ENCODE results near the gene LDLRAD4.

The LDLRAD4 gene

GRCh38 chr18:13582178-13582670 lies 363.7 kb downstream of the LDLRAD4 start:
- FAIRE-seq (no peak), DNase-seq (ENCODE audit: insufficient read length, low spot score) (no peak)
- no peak for TF ChIP-seq POLR2A (IDR thresholded peaks at IDR 0.05; ENCODE audit: low read depth, low read length)

DNA sequence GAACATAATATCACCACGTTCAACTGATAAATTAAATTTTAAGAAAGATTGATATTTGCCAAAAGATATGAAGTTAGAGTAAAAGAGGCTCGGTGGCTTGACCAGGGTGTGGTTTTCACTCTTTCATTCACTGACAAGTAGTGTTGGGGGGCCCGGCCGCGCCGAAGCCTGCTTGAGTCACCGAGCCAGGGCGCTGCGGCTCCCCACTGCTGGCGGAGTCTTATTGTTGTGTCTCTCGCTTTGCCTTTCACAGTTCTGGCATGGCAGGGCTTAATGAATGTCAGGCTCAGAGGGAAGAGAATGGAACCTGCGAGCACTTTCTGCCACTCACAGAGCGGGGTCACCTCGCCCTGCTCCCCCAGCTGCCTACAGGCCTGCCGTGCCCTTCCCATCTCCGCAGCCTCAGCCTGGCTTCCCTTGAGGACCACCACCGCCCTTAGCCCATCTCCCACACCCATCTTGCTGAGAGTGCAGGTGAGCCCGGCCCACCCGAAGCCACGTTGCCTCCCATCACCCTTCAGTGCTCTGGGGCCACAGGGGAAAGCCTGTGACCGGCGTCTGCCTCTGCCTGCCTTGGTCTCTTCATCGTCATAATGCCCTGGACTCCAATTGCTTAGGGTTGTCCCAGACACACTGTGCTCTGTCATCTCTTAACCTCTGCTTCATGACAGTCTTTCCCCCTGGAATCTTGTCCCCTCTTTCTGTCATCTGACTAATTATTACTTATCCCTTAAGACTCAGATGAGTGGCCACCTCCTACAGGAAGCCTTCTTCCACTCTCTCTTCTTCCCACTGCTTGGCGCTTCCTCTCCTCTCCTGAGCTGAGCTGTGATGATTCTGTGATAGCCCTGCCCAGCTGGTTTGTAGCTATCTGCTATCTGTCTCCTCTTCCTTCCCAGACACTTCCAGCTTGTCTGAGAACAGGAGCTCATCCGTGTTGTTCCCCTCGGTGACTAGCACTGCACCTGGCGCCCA lies 365.3 kb downstream of the LDLRAD4 start:
- TF ChIP-seq POLR2A (IDR thresholded peaks at IDR 0.05; ENCODE audit: low read depth, low read length), result no peak
- DNase-seq (ENCODE audit: insufficient read length, low spot score) (no peak), FAIRE-seq (no peak)

GRCh38 chr18:13584825-13585224 lies 366.3 kb downstream of the LDLRAD4 start:
- DNase-seq (ENCODE audit: insufficient read length, low spot score), result no peak
- TF ChIP-seq POLR2A (IDR thresholded peaks at IDR 0.05; ENCODE audit: low read depth, low read length), result no peak
- FAIRE-seq, result no peak

DNA sequence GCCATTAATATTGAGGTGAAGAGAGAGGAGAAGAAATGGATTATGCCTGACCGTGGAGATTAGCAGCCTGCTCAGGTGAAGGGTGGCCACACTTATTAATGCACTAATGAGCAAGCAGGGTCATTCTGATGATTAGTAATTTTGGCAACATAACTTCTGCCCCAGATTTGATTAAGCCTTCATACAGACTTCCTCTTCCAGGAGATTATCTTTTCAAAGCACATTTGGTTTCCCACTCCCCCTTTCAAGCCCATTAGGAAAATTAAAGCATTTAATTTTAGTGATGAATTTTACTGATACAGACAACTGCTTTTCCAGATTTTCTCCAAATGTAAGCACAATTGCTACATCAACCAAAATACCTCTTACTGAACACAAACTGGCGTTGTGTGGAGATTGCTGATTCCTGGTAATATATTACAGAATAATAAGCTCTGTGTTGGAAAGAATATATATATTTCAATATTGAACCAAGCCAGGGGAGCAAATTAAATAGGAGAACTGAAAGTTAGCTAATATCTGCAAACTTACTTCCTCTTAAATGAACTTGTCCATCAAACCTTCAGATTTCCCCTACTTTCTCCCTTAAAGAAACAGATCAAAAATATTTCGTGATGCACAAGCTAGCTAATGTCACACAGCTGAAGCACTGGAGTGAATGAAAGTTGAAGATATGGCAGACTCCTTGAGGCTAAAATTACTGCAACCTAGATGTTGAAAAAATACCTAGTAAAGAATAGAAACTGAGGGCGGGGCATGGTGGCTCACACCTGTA lies 367.0 kb downstream of the LDLRAD4 start:
- DNase-seq (ENCODE audit: insufficient read length, low spot score) (no peak), FAIRE-seq (no peak)
- TF ChIP-seq POLR2A (IDR thresholded peaks at IDR 0.05; ENCODE audit: low read depth, low read length), result no peak

- DNase-seq (ENCODE audit: insufficient read length, low spot score) (no peak), FAIRE-seq (no peak)
- TF ChIP-seq POLR2A (IDR thresholded peaks at IDR 0.05; ENCODE audit: low read depth, low read length), result no peak
Measured at GRCh38 chr18:13587001-13587400, 368.4 kb downstream of the LDLRAD4 start.

DNA sequence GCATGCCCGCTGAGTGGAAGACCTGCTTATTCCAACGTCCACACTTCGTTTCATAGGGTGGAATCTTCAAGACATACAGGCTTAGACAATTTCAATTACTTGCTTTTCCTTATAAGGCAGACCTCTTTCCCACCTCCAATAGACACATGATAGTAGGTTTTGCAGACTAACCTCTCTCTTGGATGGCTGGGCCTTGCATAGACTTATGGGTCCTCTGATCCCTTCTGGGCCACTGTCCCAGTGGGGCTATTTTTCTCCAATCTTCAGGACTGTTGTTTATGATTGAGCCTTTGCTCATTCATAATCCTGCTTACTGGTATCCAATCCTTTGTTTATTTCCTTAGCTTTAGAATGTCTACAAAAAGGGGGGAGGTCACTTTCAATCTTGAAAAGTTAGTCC lies 368.9 kb downstream of the LDLRAD4 start:
- DNase-seq (ENCODE audit: insufficient read length, low spot score) (no peak), FAIRE-seq (no peak)
- TF ChIP-seq POLR2A (IDR thresholded peaks at IDR 0.05; ENCODE audit: low read depth, low read length), result no peak

GRCh38 chr18:13587937-13588336 lies 369.4 kb downstream of the LDLRAD4 start:
- FAIRE-seq, result no peak
- TF ChIP-seq POLR2A (IDR thresholded peaks at IDR 0.05; ENCODE audit: low read depth, low read length), result no peak
- DNase-seq (ENCODE audit: insufficient read length, low spot score), result no peak

DNA sequence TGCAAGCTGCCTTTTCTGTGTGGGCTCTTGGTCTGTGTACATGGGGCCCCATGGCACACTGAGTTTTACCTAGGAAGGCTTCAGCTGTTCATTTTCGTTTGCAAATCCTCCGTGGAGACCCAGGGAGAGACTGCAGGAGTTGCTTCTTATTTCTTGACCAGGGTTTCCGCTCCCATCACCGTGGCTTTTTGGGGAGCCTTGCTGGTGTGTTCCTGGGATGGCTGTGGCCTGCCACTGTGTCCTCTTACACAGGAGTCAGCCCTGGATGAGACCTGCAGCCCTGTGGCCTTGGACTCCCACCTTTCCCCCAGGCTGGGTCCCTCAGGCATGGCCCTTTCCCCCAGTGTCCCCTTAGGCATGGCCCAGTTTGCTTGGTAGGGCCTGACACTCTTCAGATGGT lies 370.8 kb downstream of the LDLRAD4 start:
- no peak for TF ChIP-seq POLR2A (IDR thresholded peaks at IDR 0.05; ENCODE audit: low read depth, low read length)
- DNase-seq (ENCODE audit: insufficient read length, low spot score), result no peak
- no peak for FAIRE-seq

DNA sequence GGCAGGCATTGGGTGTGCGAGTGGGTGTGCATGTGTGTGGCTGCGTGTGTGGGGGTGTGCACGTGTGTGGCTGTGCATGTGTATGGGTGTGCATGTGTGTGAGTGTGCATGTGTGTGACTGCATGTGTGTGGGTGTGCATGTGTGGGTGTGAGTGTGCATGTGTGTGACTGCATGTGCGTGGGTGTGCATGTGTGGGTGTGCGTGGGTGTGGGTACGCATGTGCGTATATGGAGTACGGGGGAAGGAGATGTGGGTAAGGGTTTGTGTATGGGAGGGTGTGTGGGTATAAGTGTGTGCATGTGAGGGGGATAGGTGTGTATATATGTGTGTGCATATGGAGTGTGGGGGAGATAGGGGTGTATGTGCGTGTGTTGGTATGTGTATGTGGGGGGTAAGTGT lies 371.4 kb downstream of the LDLRAD4 start:
- DNase-seq (ENCODE audit: insufficient read length, low spot score), result no peak
- no peak for FAIRE-seq

GRCh38 chr18:13592246-13592645 lies 373.7 kb downstream of the LDLRAD4 start:
- no peak for DNase-seq (ENCODE audit: insufficient read length, low spot score)
- TF ChIP-seq POLR2A (IDR thresholded peaks at IDR 0.05; ENCODE audit: low read depth, low read length), result no peak
- FAIRE-seq, result no peak

More for the DNA sequence above, 371.4 kb downstream of the LDLRAD4 start:
- TF ChIP-seq POLR2A (IDR thresholded peaks at IDR 0.05; ENCODE audit: low read depth, low read length), result no peak

DNA sequence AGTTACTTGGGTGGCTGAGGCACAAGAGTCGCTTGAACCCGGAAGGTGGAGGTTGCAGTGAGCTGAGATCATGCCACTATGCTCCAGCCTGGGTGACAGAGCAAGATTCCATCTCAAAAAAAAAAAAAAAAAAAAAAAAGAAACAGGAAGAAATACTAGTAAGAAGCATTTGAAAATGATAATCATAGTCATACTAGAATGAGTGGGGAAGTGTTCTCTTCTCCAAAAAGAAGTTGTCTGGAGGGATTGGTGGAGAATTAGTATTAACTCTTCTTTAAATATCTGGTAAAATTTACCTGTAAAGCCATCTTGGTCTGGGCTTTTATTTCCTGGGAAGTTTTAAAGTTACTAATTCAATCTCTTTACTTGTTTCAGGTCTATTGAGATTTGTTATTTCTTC lies 376.0 kb downstream of the LDLRAD4 start:
- FAIRE-seq (no peak), DNase-seq (ENCODE audit: insufficient read length, low spot score) (no peak)
- TF ChIP-seq POLR2A (IDR thresholded peaks at IDR 0.05; ENCODE audit: low read depth, low read length), result no peak

DNA sequence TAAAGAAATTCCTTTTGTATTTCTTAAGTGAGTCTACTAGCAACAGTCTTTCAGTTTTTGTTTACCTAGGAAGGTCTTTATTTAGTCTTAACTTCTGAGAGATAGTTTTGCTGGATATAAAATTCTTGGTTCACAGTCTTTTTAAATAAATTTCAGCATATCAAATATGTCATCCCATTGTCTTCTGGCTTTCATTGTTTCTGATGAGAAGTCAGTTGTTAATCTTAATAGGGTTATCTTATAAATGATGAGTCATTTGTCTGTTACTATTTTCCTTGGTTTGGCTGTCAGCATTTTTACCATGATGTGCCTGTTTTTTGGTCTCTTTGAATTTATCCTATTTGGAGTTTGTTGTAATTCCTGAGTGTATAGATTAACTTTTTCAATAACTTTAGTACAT lies 378.5 kb downstream of the LDLRAD4 start:
- DNase-seq (ENCODE audit: insufficient read length, low spot score) (no peak), FAIRE-seq (no peak)
- no peak for TF ChIP-seq POLR2A (IDR thresholded peaks at IDR 0.05; ENCODE audit: low read depth, low read length)

GRCh38 chr18:13598591-13598990 lies 380.0 kb downstream of the LDLRAD4 start:
- DNase-seq (ENCODE audit: insufficient read length, low spot score) (no peak), FAIRE-seq (no peak)
- no peak for TF ChIP-seq POLR2A (IDR thresholded peaks at IDR 0.05; ENCODE audit: low read depth, low read length)

DNA sequence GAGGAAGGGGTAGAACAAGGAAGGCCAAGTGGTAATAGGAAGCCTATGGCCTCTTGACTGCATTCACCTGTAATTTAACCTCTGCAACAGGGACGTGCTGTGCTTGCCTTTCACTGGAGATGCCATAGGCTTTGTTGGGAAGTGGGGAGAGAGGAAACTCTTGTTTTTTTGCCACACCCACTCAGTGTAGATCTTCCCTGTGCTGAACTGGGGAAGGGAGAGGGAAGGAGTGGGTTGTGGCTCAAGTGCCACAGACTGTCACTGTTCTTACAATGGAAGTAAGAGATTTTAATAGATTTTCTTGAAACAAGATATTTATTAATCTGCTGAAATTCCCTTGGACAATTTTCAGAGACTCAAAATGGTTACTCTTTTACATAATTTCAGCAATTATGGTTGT lies 380.5 kb downstream of the LDLRAD4 start:
- DNase-seq (ENCODE audit: insufficient read length, low spot score) (no peak), FAIRE-seq (no peak)
- no peak for TF ChIP-seq POLR2A (IDR thresholded peaks at IDR 0.05; ENCODE audit: low read depth, low read length)

All from H54 (cell line).